Suprapubic skin (tissue), 4 donors: Measurements from ENCODE around the gene GABRB3.

Source experiments
- CTCF ChIP-seq, 2 donors: fragments of 200-600 bp in 1 of 2; fragments of 450-650 bp in 1 of 2; sonication (generic) in 1 of 2; IDR thresholded peaks; one replicate each; pipeline ENCODE4 v1.5.1; 2016 to 2019; ENCODE audit warnings: antibody characterized with exemption in 2 of 2, mild to moderate bottlenecking in 1 of 2, moderate library complexity in 1 of 2
- EP300 ChIP-seq: sonication (generic); formaldehyde crosslinking; IDR thresholded peaks from one replicate; pipeline ENCODE4 v1.6.1; 2017; ENCODE audit warnings: antibody characterized with exemption
- POLR2A ChIP-seq, 2 donors: fragments of 450-650 bp; IDR thresholded peaks; one replicate each; pipeline ENCODE4 v1.6.1; 2017; ENCODE audit warnings: antibody characterized with exemption in 2 of 2, mild to moderate bottlenecking in 2 of 2, moderate library complexity in 2 of 2
- POLR2AphosphoS5 ChIP-seq, 3 donors: sonication (generic); formaldehyde crosslinking; IDR thresholded peaks; one replicate each; pipeline ENCODE4 v1.6.1; 2017; ENCODE audit warnings: antibody characterized with exemption in 3 of 3

- TF ChIP-seq POLR2A (IDR thresholded peaks at IDR 0.05) (no peak), CTCF (IDR thresholded peaks at IDR 0.05) (no peak), POLR2AphosphoS5 (IDR thresholded peaks at IDR 0.05) (no peak), EP300 (no peak)
Observed at GRCh38 chr15:26628879-26629529, 143.9 kb downstream of the GABRB3 start.
